HUES48 (cell line): ENCODE measurements around the gene HPS1.

Experiments used
- H3K27ac ChIP-seq: one replicate; pipeline ENCODE4 v1.7.0; 2013; ENCODE audit warnings: low read depth, low read length, inconsistent platforms
- H3K27me3 ChIP-seq: 2 replicates; pipeline ENCODE4 v1.6.1; 2013; ENCODE audit warnings: mild to moderate bottlenecking, low read length; ENCODE audit not compliant: control insufficient read depth, insufficient read depth
- H3K36me3 ChIP-seq: 2 replicates; pipeline ENCODE4 v1.6.1; 2013; ENCODE audit warnings: low read length; ENCODE audit not compliant: control insufficient read depth, insufficient read depth
- H3K4me1 ChIP-seq: 2 replicates; pipeline ENCODE4 v1.6.1; 2013; ENCODE audit warnings: mild to moderate bottlenecking, low read length; ENCODE audit not compliant: control insufficient read depth, insufficient read depth
- H3K4me3 ChIP-seq: 2 replicates; pipeline ENCODE4 v1.5.1; 2013; ENCODE audit warnings: mild to moderate bottlenecking, low read depth, low read length
- H3K9ac ChIP-seq: 2 replicates; pipeline ENCODE4 v1.6.1; 2013; ENCODE audit warnings: mild to moderate bottlenecking, low read depth, low read length, moderate library complexity
- H3K9me3 ChIP-seq: 2 replicates; pipeline ENCODE4 v1.6.1; 2013; ENCODE audit warnings: low read length; ENCODE audit not compliant: control insufficient read depth, insufficient read depth

Gene HPS1

DNA sequence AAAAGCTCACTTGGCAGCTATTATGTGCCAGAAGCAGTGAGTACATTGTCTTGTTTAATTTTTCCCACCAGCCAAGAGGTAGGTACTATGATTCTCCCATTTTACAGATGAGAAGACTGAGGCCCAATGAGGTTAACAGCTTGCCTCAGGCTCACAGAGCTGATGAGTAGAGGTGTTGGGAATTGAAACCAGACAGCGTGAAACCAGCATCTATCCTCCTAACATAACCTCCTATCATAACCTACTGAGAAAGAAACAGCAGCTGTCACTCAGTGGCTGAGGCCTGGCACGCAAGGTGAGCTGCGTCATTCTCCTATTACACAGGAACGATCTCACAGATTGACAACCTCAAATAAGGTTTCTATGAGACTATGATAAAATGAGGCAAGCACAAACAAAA lies 37.9 kb downstream of the HPS1 start:
- H3K4me1 ChIP-seq = no peaks in the 10 kb centered on the region
- no peaks in the 10 kb centered on the region for H3K9me3 ChIP-seq
- no peak overlapping the region for H3K27ac ChIP-seq
- H3K9ac ChIP-seq = no peak overlapping the region
- H3K27me3 ChIP-seq = no peaks in the 10 kb centered on the region
- no peak overlapping the region for H3K4me3 ChIP-seq
- no peaks in the 10 kb centered on the region for H3K36me3 ChIP-seq

DNA sequence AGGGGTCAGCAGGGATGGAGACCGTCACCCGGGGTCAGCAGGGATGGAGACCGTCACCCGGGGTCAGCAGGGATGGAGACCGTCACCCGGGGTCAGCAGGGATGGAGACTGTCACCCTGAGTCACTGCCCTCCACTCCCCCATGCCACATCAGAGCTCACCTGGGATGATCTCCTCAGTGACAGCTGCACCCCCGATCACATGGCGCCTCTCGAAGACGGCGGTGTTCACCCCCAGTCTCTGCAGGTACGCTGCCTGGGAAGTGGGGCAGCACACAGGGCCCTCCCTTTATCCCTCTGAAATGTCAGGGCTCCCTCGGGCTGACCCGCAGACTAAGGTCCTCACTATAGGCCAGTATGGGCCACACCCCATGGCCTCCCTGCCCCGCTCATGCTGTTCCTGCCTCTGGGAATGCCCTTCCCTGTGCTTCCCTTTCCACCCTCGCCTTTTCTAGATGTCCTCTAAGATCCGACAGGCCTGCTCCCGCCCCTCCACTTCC lies 38.9 kb downstream of the HPS1 start:
- no peaks in the 10 kb centered on the region for H3K9me3 ChIP-seq
- H3K36me3 ChIP-seq = no peaks in the 10 kb centered on the region
- no peaks in the 10 kb centered on the region for H3K27me3 ChIP-seq
- H3K4me3 ChIP-seq = no peak overlapping the region
- no peak overlapping the region for H3K9ac ChIP-seq
- H3K27ac ChIP-seq = no peak overlapping the region
- H3K4me1 ChIP-seq = no peaks in the 10 kb centered on the region

DNA sequence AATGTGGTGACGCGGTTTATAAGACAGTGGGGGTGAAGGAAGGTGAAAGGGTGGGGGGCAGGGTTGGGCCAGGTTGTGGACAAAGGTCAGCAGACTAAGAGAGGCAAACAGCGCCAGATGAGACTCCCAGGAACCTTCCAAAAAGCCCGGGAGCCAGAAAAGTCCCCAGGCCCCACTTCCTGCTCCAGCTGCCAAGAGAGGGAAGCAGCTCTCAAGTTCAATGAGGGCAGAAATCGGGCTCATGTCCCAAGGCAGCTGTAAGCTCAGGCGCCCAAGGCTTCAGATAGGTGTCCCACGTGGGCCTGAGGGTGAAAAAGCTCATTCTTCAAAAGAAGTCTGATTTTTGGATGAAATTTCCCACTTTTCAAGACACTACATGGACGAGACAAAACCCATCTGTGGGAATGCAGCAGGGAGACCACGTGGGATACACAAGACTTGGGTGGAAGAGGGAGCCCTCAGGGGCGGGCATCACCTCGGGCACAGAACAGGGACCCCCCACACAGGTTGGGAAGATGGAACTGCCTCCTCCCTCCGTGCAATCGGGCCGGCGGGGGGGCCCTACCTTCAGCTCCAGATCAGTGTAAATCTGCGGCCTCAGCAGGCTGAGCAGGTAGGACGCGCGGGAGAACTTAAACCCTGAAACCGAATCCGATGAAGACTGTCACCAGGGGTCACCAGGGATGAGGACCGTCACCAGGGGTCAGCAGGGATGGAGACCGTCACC lies 39.6 kb downstream of the HPS1 start:
- no peak overlapping the region for H3K27ac ChIP-seq
- H3K27me3 ChIP-seq = no peaks in the 10 kb centered on the region
- no peak overlapping the region for H3K9ac ChIP-seq
- no peaks in the 10 kb centered on the region for H3K9me3 ChIP-seq
- H3K4me3 ChIP-seq = no peak overlapping the region
- no peaks in the 10 kb centered on the region for H3K36me3 ChIP-seq
- H3K4me1 ChIP-seq = no peaks in the 10 kb centered on the region

DNA sequence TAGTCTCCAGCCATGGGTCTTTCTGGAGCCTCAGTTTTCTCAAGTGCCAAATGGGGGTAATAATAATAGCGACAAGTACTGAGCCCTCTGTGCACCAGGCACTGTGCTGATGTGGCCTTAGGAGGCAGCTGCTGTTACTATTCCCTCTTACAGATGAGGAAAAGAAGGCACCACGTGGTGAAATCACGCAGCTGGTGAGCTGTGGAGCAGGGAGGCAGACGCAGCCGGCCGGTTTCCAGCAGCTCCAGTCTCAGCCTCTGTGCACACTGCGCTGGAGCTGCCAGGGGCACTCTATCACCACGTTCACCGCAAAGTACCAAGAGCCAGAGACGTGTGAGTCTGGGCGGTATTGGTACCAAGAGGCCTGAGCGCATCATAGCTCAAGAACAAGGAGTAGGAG lies 41.3 kb downstream of the HPS1 start:
- no peaks in the 10 kb centered on the region for H3K36me3 ChIP-seq
- no peak overlapping the region for H3K9ac ChIP-seq
- no peak overlapping the region for H3K27ac ChIP-seq
- no peaks in the 10 kb centered on the region for H3K4me1 ChIP-seq
- H3K27me3 ChIP-seq = no peaks in the 10 kb centered on the region
- no peak overlapping the region for H3K4me3 ChIP-seq
- H3K9me3 ChIP-seq = no peaks in the 10 kb centered on the region

DNA sequence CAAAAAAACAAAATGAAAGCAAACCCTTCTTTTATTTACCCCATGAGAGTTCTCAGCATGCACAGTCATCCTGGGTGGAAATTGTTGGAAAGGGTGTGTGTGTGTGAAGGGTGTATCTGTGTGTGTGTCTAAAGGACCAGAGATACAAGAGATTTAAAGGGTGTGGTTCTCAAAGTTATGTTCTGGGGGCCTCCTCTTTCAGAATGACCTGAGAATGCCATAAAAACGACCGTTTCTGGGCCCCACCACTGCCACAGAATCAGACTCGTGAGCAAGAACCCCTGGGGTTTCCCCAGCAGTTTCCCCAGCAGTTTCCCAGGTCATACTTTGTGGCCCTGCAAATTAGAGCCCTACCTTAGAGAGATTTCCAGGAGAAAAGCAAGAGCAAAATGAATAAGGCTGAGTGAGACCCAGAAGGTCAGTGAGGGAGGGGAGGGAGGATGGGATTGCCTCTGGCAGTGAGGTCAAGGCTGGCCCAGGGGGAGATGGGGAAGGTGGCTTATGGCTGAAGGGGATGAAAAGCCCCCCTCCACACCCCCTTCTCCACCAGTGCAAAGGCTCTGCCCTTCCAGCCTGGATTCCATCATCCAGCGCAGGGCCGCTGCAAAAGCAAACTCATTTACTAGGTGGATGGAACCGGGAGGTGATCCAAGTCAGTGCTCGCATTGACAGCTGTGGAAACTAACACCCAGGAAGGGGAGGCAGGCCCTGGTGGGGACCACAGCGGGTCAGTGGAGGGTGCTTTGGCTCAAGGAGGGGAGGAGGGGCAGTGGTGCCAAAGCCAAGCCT lies 42.0 kb downstream of the HPS1 start:
- Histone ChIP-seq H3K4me1 (no peaks in the 10 kb centered on the region), H3K27me3 (no peaks in the 10 kb centered on the region), H3K36me3 (no peaks in the 10 kb centered on the region), H3K27ac (no peak overlapping the region), H3K4me3 (no peak overlapping the region), H3K9me3 (no peaks in the 10 kb centered on the region), H3K9ac (no peak overlapping the region)

DNA sequence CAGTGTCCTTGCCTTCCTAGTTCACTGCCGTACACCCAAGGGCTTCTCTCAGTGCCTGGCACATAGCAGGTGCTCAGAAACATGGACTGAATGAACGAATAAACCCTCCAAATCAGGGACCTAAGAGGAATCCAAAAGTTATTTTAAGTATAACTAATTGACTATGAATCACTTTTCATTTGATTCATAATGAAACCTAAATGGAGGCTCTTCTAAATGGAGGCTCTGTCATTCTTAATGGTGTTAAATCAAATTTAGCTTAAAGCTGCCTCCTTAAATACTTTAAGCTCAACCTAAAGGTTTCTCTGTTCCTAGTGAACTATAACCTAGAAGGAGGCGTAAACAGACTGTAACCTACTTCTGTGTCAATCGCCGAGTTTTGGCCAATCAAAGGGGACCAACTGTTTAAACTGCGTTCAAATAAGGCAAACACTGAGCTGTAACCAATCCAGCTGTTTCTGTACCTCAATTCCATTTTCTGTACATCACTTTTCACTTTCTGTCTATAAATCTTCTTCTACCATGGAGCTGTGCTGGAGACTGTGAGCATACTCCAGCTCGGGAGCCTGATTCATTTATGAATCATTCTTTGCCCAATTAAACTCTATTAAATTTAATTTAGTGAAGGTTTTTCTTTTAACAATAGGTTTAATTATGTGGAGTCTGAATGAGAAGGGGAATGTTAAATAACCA lies 42.8 kb downstream of the HPS1 start:
- Histone ChIP-seq H3K36me3 (no peaks in the 10 kb centered on the region), H3K27me3 (no peaks in the 10 kb centered on the region), H3K9ac (no peak overlapping the region), H3K4me3 (no peak overlapping the region), H3K9me3 (no peaks in the 10 kb centered on the region), H3K4me1 (no peaks in the 10 kb centered on the region), H3K27ac (no peak overlapping the region)

DNA sequence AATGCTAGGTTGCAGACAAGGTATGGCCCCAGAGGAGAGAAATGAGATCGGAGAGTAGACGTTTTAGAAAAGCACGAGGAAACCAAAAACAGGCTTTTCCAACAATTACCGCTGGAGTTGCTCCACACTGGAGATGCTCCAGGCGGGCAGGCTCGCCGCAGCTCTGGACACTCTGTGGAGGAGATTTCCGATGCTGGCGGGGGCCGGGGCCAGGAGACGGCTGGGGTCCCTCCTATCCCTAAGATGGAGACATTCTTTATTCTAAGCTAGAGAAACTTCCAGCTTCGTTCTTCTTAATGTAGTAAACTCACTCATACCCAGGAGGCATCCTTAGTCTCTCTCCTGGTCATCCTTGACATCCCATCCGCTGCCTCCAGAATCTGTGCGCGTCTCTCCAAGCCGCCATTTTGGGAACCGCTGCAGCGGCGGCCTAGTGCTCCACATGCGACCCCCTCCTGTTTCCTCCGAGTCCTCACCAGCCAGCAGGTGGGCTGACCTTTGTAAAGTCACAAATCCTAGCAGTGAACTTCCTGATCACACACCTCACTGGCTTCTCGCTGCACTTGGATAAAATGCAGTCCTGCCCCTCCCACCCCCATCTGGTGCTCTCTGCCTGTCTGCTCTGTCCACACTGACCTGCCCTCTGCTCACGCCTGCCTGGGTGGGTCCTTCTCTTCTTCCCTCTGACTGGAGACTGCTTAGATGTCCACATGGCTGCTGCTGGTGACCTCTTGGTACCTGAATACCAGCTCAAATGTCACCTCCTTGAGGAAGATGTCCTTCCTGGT lies 43.6 kb downstream of the HPS1 start:
- H3K9me3 ChIP-seq = no peaks in the 10 kb centered on the region
- no peaks in the 10 kb centered on the region for H3K27me3 ChIP-seq
- H3K4me3 ChIP-seq = no peak overlapping the region
- H3K4me1 ChIP-seq = no peaks in the 10 kb centered on the region
- H3K27ac ChIP-seq = no peak overlapping the region
- H3K9ac ChIP-seq = no peak overlapping the region
- H3K36me3 ChIP-seq = no peaks in the 10 kb centered on the region

DNA sequence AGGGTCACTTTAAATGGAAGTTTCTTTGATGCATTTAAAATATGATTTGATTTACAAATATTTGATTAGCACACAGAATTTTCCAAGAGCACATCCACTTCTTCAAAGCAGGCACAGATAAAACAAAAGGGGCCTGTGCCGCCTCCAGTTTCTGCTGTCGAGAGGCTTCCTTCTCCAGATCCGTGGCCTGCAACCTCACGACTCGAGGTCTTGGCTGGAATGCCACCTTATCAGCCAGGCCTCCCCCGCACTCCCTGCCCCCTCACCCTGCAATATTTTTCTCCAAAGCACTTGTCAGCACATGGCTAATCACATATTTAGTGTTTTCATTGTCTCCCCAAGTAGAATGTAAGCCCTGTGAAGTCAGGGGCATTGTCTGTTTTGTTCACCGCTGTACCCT lies 44.3 kb downstream of the HPS1 start:
- Histone ChIP-seq H3K27ac (no peak overlapping the region), H3K36me3 (no peaks in the 10 kb centered on the region), H3K9me3 (no peaks in the 10 kb centered on the region), H3K9ac (no peak overlapping the region), H3K4me1 (no peaks in the 10 kb centered on the region), H3K4me3 (no peak overlapping the region), H3K27me3 (no peaks in the 10 kb centered on the region)

DNA sequence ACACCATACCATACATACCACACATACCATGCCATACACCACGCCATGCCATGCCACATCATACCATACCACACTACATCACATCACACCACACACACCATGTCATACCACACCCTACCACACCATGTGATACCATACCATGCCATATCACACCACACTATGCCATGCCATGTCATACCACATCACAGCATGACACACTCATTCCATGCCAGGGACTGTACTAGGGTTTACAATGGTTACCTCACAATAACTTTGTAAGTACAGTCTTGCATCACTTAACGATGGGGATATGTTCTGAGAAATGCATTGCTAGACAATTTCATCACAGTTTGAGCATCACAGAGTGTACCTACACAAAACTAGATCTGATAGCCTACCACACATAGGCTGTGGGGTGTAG lies 46.3 kb downstream of the HPS1 start:
- no peaks in the 10 kb centered on the region for H3K27me3 ChIP-seq
- H3K4me3 ChIP-seq = no peak overlapping the region
- H3K9ac ChIP-seq = no peak overlapping the region
- H3K9me3 ChIP-seq = no peaks in the 10 kb centered on the region
- no peak overlapping the region for H3K27ac ChIP-seq
- H3K4me1 ChIP-seq = no peaks in the 10 kb centered on the region
- no peaks in the 10 kb centered on the region for H3K36me3 ChIP-seq

DNA sequence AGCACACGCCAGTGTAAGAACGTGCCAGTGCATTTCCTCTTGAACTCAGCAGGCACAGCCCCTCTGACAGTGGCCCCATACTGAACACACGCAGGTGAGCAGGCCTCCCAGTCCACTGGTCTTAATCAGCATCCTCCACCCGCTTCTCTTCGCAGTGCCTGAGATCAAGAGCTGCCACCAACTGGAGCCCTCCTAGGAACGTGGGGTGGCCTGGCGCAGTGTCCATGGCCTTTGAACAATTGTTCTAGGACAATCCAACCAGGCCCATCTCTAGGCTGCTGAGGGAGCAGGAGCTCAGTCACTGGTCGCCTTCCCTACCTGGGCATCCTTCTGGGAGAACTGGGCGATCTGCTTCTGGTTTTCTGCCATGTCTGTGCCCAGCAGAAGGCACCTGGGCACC lies 47.0 kb downstream of the HPS1 start:
- no peak overlapping the region for H3K4me3 ChIP-seq
- H3K9ac ChIP-seq = no peak overlapping the region
- no peaks in the 10 kb centered on the region for H3K9me3 ChIP-seq
- H3K27ac ChIP-seq = no peak overlapping the region
- no peaks in the 10 kb centered on the region for H3K36me3 ChIP-seq
- no peaks in the 10 kb centered on the region for H3K27me3 ChIP-seq
- no peaks in the 10 kb centered on the region for H3K4me1 ChIP-seq
